Trophoblast cell (in vitro differentiated cells and primary cell): ENCODE measurements around the gene NME5.

Source experiments
- DNase-seq, 2 donors: peaks; one replicate each; pipeline ENCODE4 v3.0.0-alpha.2; 2016
- H2AFZ ChIP-seq: 2 replicates; pipeline ENCODE4 v1.6.1; 2013; ENCODE audit warnings: low read length, moderate library complexity, mild to moderate bottlenecking; ENCODE audit not compliant: insufficient read depth, poor library complexity
- H2AK5ac ChIP-seq: 2 replicates; pipeline ENCODE4 v1.6.1; 2013; ENCODE audit warnings: mild to moderate bottlenecking, low read length
- H2BK120ac ChIP-seq: 2 replicates; pipeline ENCODE4 v1.6.1; 2013; ENCODE audit warnings: low read length, mild to moderate bottlenecking, moderate library complexity; ENCODE audit not compliant: insufficient read depth, poor library complexity
- H2BK12ac ChIP-seq: 2 replicates; pipeline ENCODE4 v1.6.1; 2013; ENCODE audit warnings: mild to moderate bottlenecking, low read length, moderate library complexity
- H2BK5ac ChIP-seq: 2 replicates; pipeline ENCODE4 v1.6.1; 2013; ENCODE audit warnings: low read length, low read depth, moderate library complexity, mild to moderate bottlenecking; ENCODE audit not compliant: poor library complexity
- H3K14ac ChIP-seq: 2 replicates; pipeline ENCODE4 v1.6.1; 2013; ENCODE audit warnings: mild to moderate bottlenecking, low read length
- H3K18ac ChIP-seq: 2 replicates; pipeline ENCODE4 v1.6.1; 2013; ENCODE audit warnings: mild to moderate bottlenecking, low read length
- H3K23ac ChIP-seq: 2 replicates; pipeline ENCODE4 v1.6.1; 2013; ENCODE audit warnings: low read length
- H3K27ac ChIP-seq: 2 replicates; pipeline ENCODE4 v1.5.1; 2013; ENCODE audit warnings: low read depth, mild to moderate bottlenecking, inconsistent platforms, low read length, moderate library complexity
- H3K27me3 ChIP-seq: 2 replicates; pipeline ENCODE4 v1.6.1; 2013; ENCODE audit warnings: inconsistent platforms, mild to moderate bottlenecking, low read length, moderate library complexity; ENCODE audit not compliant: insufficient read depth
- H3K36me3 ChIP-seq, 2 experiments: 1 replicate in 1 of 2; 2 replicates in 1 of 2; pipeline ENCODE4 v1.6.1; 2013; ENCODE audit warnings: low read length in 2 of 2, mild to moderate bottlenecking in 2 of 2, moderate library complexity in 1 of 2; ENCODE audit not compliant: insufficient read depth in 2 of 2, control insufficient read depth in 1 of 2
- H3K4ac ChIP-seq: 2 replicates; pipeline ENCODE4 v1.6.1; 2013; ENCODE audit warnings: low read depth, mild to moderate bottlenecking, low read length, moderate library complexity
- H3K4me1 ChIP-seq, 2 experiments: 1 replicate in 1 of 2; 2 replicates in 1 of 2; pipeline ENCODE4 v1.6.1; 2013; ENCODE audit warnings: low read length in 2 of 2, mild to moderate bottlenecking in 2 of 2, moderate library complexity in 1 of 2; ENCODE audit not compliant: insufficient read depth in 2 of 2, control insufficient read depth in 1 of 2
- H3K4me2 ChIP-seq: 2 replicates; pipeline ENCODE4 v1.6.1; 2013; ENCODE audit warnings: inconsistent platforms, mild to moderate bottlenecking, low read length, moderate library complexity
- H3K4me3 ChIP-seq: 2 replicates; pipeline ENCODE4 v1.5.1; 2013; ENCODE audit warnings: mild to moderate bottlenecking, low read depth, low read length, inconsistent platforms
- H3K79me1 ChIP-seq: one replicate; pipeline ENCODE4 v1.6.1; 2013; ENCODE audit warnings: low read length
- H3K79me2 ChIP-seq: 2 replicates; pipeline ENCODE4 v1.6.1; 2013; ENCODE audit warnings: low read length, mild to moderate bottlenecking; ENCODE audit not compliant: control insufficient read depth, insufficient read depth, poor library complexity
- H3K9ac ChIP-seq: 2 replicates; pipeline ENCODE4 v1.6.1; 2013; ENCODE audit warnings: mild to moderate bottlenecking, low read length
- H3K9me3 ChIP-seq: 2 replicates; pipeline ENCODE4 v1.6.1; 2013; ENCODE audit warnings: low read depth, mild to moderate bottlenecking, control low read depth, inconsistent platforms, low read length; ENCODE audit not compliant: insufficient read depth
- H4K12ac ChIP-seq: 2 replicates; pipeline ENCODE4 v1.6.1; 2013; ENCODE audit warnings: low read depth, mild to moderate bottlenecking, low read length, moderate library complexity
- H4K8ac ChIP-seq: 2 replicates; pipeline ENCODE4 v1.6.1; 2013; ENCODE audit warnings: low read depth, mild to moderate bottlenecking, low read length, moderate library complexity
- H4K91ac ChIP-seq: one replicate; pipeline ENCODE4 v1.6.1; 2013; ENCODE audit warnings: low read depth, mild to moderate bottlenecking, low read length, moderate library complexity
- WGBS: extraction: QIAGEN DNeasy Blood & Tissue Kit; methylation state at CpG from one replicate; pipeline ENCODE4 v1.1.7; 2013; ENCODE audit warnings: missing lambda C conversion rate; ENCODE audit not compliant: insufficient read length, insufficient coverage; ENCODE audit errors: extremely low coverage; 5-methylcytosine and 5-hydroxymethylcytosine counted together

NME5 gene

GRCh38 chr5:138180841-138181240 lies 41.6 kb upstream of the NME5 start:
- Histone ChIP-seq H4K91ac (no peak overlapping the region), H3K79me2 (peaks cover 3% of the 10 kb centered on the region), H3K4me3 (no peak overlapping the region), H3K4ac (no peak overlapping the region), H4K8ac (no peak overlapping the region), H3K4me2 (no peak overlapping the region), H3K18ac (no peak overlapping the region), H3K36me3 (peaks cover 31 to 46% of the 10 kb centered on the region in 2 experiments), H2AK5ac (no peak overlapping the region), H4K12ac (no peak overlapping the region), H3K9me3 (no peaks in the 10 kb centered on the region), H2BK5ac (no peak overlapping the region), H3K4me1 (no peaks in the 10 kb centered on the region), H2BK12ac (no peak overlapping the region), H2BK120ac (no peak overlapping the region), H2AFZ (no peak overlapping the region), H3K27ac (no peak overlapping the region), H3K14ac (no peak overlapping the region), H3K79me1 (peaks cover 1% of the 10 kb centered on the region), H3K23ac (no peak overlapping the region), H3K27me3 (no peaks in the 10 kb centered on the region), H3K9ac (no peak overlapping the region)
- WGBS: no CpG with 5 or more reads among the region's 5 CpGs
- no peak for DNase-seq

GRCh38 chr5:138180183-138180782 lies 41.1 kb upstream of the NME5 start:
- Histone ChIP-seq H3K36me3 (peaks cover 30 to 42% of the 10 kb centered on the region in 2 experiments), H3K79me1 (peaks cover 1% of the 10 kb centered on the region), H3K4ac (no peak overlapping the region), H3K4me1 (no peaks in the 10 kb centered on the region), H3K4me3 (no peak overlapping the region), H4K12ac (no peak overlapping the region), H3K27me3 (no peaks in the 10 kb centered on the region), H2AFZ (no peak overlapping the region), H3K18ac (no peak overlapping the region), H3K9ac (no peak overlapping the region), H2BK5ac (no peak overlapping the region), H2AK5ac (no peak overlapping the region), H3K23ac (no peak overlapping the region), H3K14ac (no peak overlapping the region), H2BK12ac (no peak overlapping the region), H3K9me3 (no peaks in the 10 kb centered on the region), H3K4me2 (peak overlapping the region; percentile 49), H3K27ac (no peak overlapping the region), H2BK120ac (no peak overlapping the region), H4K8ac (no peak overlapping the region), H4K91ac (no peak overlapping the region), H3K79me2 (peaks cover 3% of the 10 kb centered on the region)
- no CpG with 5 or more reads among the region's 5 CpGs for WGBS
- peak; percentile 53 to 62 for DNase-seq

- Histone ChIP-seq H2BK5ac (no peak overlapping the region), H3K4ac (peak overlapping the region; percentile 52), H2AFZ (peak overlapping the region; percentile 49), H3K23ac (no peak overlapping the region), H4K12ac (no peak overlapping the region), H4K8ac (peak overlapping the region; percentile 30), H3K9me3 (no peaks in the 10 kb centered on the region), H3K4me3 (peak overlapping the region; percentile 71), H3K14ac (peak overlapping the region; percentile 54), H2BK12ac (no peak overlapping the region), H2AK5ac (no peak overlapping the region), H3K4me2 (peak overlapping the region; percentile 68), H3K79me1 (peaks cover 1% of the 10 kb centered on the region), H3K79me2 (peaks cover 3% of the 10 kb centered on the region), H3K18ac (peak overlapping the region; percentile 42), H3K9ac (peak overlapping the region; percentile 61), H3K4me1 (no peaks in the 10 kb centered on the region), H2BK120ac (no peak overlapping the region), H4K91ac (no peak overlapping the region), H3K27me3 (no peaks in the 10 kb centered on the region), H3K27ac (no peak overlapping the region), H3K36me3 (peaks cover 26 to 39% of the 10 kb centered on the region in 2 experiments)
- no CpG with 5 or more reads among the region's 23 CpGs for WGBS
- no peak for DNase-seq
Measured at GRCh38 chr5:138179277-138179857, 40.1 kb upstream of the NME5 start.

GRCh38 chr5:138178516-138179276 lies 39.5 kb upstream of the NME5 start, which contains the start of the genes BRD8 and KIF20A:
Gene BRD8, minus strand, starts transcription at chr5:138178630. Its CDS starts 16 bp downstream, at chr5:138178614.
Gene KIF20A, plus strand, starts transcription at chr5:138179112. Its CDS starts 569 bp downstream, at chr5:138179681.
- Histone ChIP-seq H4K12ac (peak within 1 kb of the TSS; percentile 49), H3K23ac (no peak within 1 kb of the TSS), H2AFZ (peak within 1 kb of the TSS; percentile 70), H3K4ac (peak within 1 kb of the TSS; percentile 52), H2BK120ac (no peak within 1 kb of the TSS), H4K8ac (peak within 1 kb of the TSS; percentile 72), H4K91ac (peak within 1 kb of the TSS; percentile 58), H3K36me3 (peaks cover 23 to 35% of the 10 kb centered on the region in 2 experiments), H3K27ac (peak within 1 kb of the TSS; percentile 75), H2BK12ac (no peak within 1 kb of the TSS), H3K18ac (peak within 1 kb of the TSS; percentile 42), H3K9ac (peak within 1 kb of the TSS; percentile 93), H3K4me1 (no peaks in the 10 kb centered on the region), H2BK5ac (peak within 1 kb of the TSS; percentile 57), H3K79me2 (peaks cover 3% of the 10 kb centered on the region), H3K9me3 (no peaks in the 10 kb centered on the region), H3K79me1 (peaks cover 1% of the 10 kb centered on the region), H3K27me3 (no peaks in the 10 kb centered on the region), H2AK5ac (no peak within 1 kb of the TSS), H3K4me2 (peak within 1 kb of the TSS; percentile 68), H3K14ac (peak within 1 kb of the TSS; percentile 54), H3K4me3 (peak within 1 kb of the TSS; percentile 84)
- DNase-seq: peak; percentile 98
- no CpG with 5 or more reads among the region's 41 CpGs for WGBS
